ENCODE data around the gene GALNT15.

Gene GALNT15

DNA sequence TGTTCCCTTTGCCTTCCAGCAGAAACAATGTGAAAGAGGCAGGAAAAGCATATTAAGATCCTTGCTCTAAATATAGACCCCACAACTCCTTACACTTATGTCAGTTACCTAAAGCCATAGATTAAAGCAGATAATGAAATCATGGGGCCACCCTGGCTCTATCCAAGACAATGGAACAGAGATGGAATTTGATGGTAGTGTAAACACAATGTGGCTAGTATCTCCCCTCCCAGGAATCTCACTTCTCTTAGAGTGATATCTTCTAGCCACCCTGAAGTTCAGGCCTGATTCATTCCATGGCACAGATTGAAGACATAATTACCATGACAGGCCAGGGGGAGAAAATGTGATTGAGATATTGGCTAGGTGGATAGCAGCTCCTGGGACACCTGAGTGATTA is 32.6 kb downstream of the GALNT15 start:
- Histone ChIP-seq H3K36me3 (ENCODE audit: control insufficient read depth, insufficient read depth, low read length, severe bottlenecking) (peaks cover 82% of the 10 kb centered on the region), H3K4me1 (ENCODE audit: control insufficient read depth, insufficient read depth, low read length) (no peaks in the 10 kb centered on the region), H3K9ac (ENCODE audit: low read length) (no peak overlapping the region), H3K4me3 (ENCODE audit: low read length) (no peak overlapping the region), H3K9me3 (ENCODE audit: control insufficient read depth, low read length) (no peaks in the 10 kb centered on the region), H3K27me3 (replicated peaks; ENCODE audit: control insufficient read depth, insufficient read depth, low read length) (no peaks in the 10 kb centered on the region)
- no peak for DNase-seq (ENCODE audit: low read depth)

DNA sequence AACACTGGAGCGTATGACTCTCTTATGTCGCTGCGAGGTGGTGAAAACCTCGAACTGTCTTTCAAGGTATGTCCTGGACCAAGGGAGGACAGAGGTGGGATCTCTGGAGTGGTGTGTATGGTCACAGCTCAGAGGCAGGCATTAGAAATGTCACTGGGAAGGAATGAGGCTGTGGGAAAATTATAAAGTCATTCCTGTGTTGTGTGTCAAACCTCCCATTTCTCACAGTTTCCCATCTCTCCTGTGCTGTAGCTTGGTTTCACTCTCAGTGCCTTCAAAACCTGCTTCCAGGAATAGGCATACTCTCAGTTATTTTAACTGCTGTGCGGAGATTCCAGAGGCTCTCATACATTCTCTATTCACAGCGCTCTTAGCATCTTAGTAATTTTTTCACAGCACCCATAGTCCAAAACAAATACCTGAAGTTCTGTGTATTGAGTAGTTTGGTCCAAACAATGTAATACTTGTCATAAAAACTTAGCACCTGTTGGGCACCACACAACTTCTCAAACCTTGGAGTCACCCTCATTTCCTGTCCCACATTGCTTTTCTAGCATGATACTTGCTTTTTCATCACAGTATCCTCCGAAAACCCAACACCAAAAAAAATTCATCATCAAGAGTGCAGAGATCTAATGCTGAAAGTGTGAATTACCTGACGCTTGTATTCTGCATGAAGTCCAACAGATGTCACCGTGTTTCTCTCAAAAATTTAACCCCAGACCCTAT is 36.9 kb downstream of the GALNT15 start:
- Histone ChIP-seq H3K9ac (ENCODE audit: low read length) (no peak overlapping the region), H3K4me3 (ENCODE audit: low read length) (no peak overlapping the region), H3K4me1 (ENCODE audit: control insufficient read depth, insufficient read depth, low read length) (peaks cover 13% of the 10 kb centered on the region), H3K36me3 (ENCODE audit: control insufficient read depth, insufficient read depth, low read length, severe bottlenecking) (peaks cover 82% of the 10 kb centered on the region), H3K27me3 (replicated peaks; ENCODE audit: control insufficient read depth, insufficient read depth, low read length) (no peaks in the 10 kb centered on the region), H3K9me3 (ENCODE audit: control insufficient read depth, low read length) (no peaks in the 10 kb centered on the region)
- no peak for DNase-seq (ENCODE audit: low read depth)

DNA sequence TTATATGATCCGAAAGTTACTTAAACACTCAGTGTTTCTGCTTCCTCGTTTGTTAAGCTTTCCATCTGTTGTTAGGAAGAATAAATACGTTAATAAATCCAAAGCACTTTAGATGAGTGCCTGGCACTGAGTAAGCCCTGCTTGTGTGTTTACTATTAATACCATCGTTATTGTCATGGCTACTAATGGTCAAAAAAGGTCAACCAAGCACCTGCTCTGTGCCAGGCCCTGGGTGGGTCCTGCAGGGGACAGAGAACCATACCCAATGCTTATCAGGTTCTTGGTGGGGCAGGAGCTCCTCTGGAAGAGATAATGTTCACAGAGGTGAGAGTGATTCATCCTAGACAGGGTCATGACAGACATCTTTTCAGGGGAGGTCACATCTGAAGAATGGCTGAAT is 39.9 kb downstream of the GALNT15 start:
- Histone ChIP-seq H3K4me3 (ENCODE audit: low read length) (no peak overlapping the region), H3K27me3 (replicated peaks; ENCODE audit: control insufficient read depth, insufficient read depth, low read length) (no peaks in the 10 kb centered on the region), H3K4me1 (ENCODE audit: control insufficient read depth, insufficient read depth, low read length) (peaks cover 13% of the 10 kb centered on the region), H3K9me3 (ENCODE audit: control insufficient read depth, low read length) (no peaks in the 10 kb centered on the region), H3K9ac (ENCODE audit: low read length) (no peak overlapping the region), H3K36me3 (ENCODE audit: control insufficient read depth, insufficient read depth, low read length, severe bottlenecking) (peaks cover 92% of the 10 kb centered on the region)
- no peak for DNase-seq (ENCODE audit: low read depth)

DNA sequence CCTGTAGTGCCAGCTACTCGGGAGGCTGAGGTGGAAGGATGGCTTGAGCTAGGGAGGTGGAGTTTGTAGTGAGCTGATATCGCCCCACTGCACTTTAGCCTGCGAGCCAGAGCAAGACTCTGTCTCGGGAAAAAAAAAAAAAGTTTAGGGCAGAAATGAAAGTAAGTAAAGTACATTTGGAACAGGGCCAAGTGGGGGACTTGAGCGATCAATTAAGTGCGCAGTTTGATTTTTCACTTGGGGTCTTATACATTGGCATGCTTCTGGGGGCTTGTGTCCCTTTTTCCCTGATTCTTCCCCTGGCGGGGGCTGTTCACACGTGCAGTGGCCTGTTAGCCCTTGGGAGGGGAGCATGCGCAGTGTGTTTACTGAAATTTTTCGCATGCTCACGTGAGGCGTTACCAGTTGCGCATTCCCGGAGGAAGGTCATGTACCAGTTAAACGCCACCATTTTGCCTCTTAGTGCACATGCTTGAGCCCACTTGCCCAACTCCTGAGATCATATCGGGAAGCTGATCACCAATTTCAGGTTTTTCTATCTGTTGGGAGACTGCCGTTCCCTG is 42.0 kb downstream of the GALNT15 start:
- Histone ChIP-seq H3K4me1 (ENCODE audit: control insufficient read depth, insufficient read depth, low read length) (peaks cover 13% of the 10 kb centered on the region), H3K4me3 (ENCODE audit: low read length) (no peak overlapping the region), H3K27me3 (replicated peaks; ENCODE audit: control insufficient read depth, insufficient read depth, low read length) (no peaks in the 10 kb centered on the region), H3K9me3 (ENCODE audit: control insufficient read depth, low read length) (no peaks in the 10 kb centered on the region), H3K9ac (ENCODE audit: low read length) (no peak overlapping the region), H3K36me3 (ENCODE audit: control insufficient read depth, insufficient read depth, low read length, severe bottlenecking) (peaks cover 92% of the 10 kb centered on the region)
- DNase-seq (ENCODE audit: low read depth) = no peak

DNA sequence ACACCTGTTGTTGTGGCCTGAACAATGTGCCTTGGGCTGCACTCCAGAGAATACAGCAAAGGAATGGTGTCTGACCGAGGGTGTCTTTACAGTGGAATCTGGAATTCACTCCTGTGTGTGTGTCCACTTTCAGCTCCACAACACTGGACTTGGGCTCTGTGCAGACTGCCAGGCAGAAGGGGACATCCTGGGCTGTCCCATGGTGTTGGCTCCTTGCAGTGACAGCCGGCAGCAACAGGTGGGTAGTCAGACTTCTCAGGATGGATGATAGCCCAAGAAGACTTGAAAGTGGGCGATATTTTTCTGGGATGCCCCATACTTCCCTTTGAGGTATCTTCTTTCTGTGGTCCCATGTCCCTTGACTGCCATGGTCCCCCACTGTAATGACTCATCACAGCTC is 45.3 kb downstream of the GALNT15 start:
- no peak overlapping the region for H3K4me3 ChIP-seq (ENCODE audit: low read length)
- H3K36me3 ChIP-seq (ENCODE audit: control insufficient read depth, insufficient read depth, low read length, severe bottlenecking) = peaks cover 95% of the 10 kb centered on the region
- no peak overlapping the region for H3K9ac ChIP-seq (ENCODE audit: low read length)
- H3K4me1 ChIP-seq (ENCODE audit: control insufficient read depth, insufficient read depth, low read length) = peaks cover 6% of the 10 kb centered on the region
- no peaks in the 10 kb centered on the region for H3K27me3 ChIP-seq (replicated peaks; ENCODE audit: control insufficient read depth, insufficient read depth, low read length)
- H3K9me3 ChIP-seq (ENCODE audit: control insufficient read depth, low read length) = no peaks in the 10 kb centered on the region
- DNase-seq (ENCODE audit: low read depth) = no peak

DNA sequence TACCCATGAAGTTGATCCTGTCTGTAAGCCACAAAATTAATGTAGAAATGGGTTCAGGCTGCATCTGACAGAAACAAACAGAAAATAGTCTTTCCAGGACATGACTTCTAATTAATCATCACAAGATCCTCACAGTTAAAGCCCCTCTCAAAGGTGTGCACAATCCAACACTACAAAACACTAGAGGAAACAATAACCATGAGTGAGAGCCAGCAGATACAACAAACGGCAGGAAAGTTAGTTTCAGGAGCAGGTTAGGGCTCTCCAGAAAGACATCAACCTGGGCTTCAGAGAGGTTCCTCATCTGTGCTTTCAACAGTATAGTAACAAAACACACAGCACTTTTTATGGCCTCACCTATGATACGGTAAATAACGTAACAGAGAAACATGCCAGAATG is 47.5 kb downstream of the GALNT15 start:
- no peak for DNase-seq (ENCODE audit: low read depth)

DNA sequence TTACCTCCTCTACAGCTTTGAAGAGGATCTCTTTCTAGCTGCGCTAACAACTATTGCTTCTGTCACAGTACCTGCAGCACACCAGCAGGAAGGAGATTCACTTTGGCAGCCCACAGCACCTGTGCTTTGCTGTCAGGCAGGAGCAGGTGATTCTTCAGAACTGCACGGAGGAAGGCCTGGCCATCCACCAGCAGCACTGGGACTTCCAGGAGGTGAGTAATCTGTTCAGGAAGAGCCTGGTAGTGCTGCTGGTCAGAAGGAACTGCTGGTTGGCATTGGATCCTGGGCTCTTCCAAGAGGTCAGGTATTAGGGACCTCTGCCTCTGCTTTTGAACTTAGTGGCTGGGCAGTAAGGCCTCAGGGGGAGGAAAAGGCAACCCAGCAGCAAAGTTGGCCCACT is 48.1 kb downstream of the GALNT15 start:
- DNase-seq (ENCODE audit: low read depth) = no peak
- Histone ChIP-seq H3K27me3 (replicated peaks; ENCODE audit: control insufficient read depth, insufficient read depth, low read length) (no peaks in the 10 kb centered on the region), H3K36me3 (ENCODE audit: control insufficient read depth, insufficient read depth, low read length, severe bottlenecking) (peaks cover 93% of the 10 kb centered on the region), H3K9ac (ENCODE audit: low read length) (no peak overlapping the region), H3K4me1 (ENCODE audit: control insufficient read depth, insufficient read depth, low read length) (no peaks in the 10 kb centered on the region), H3K9me3 (ENCODE audit: control insufficient read depth, low read length) (no peaks in the 10 kb centered on the region), H3K4me3 (ENCODE audit: low read length) (no peak overlapping the region)

More for the DNA sequence above, 47.5 kb downstream of the GALNT15 start:
- Histone ChIP-seq H3K36me3 (ENCODE audit: control insufficient read depth, insufficient read depth, low read length, severe bottlenecking) (peaks cover 93% of the 10 kb centered on the region), H3K4me3 (ENCODE audit: low read length) (no peak overlapping the region), H3K27me3 (replicated peaks; ENCODE audit: control insufficient read depth, insufficient read depth, low read length) (no peaks in the 10 kb centered on the region), H3K9ac (ENCODE audit: low read length) (no peak overlapping the region), H3K4me1 (ENCODE audit: control insufficient read depth, insufficient read depth, low read length) (no peaks in the 10 kb centered on the region), H3K9me3 (ENCODE audit: control insufficient read depth, low read length) (no peaks in the 10 kb centered on the region)

DNA sequence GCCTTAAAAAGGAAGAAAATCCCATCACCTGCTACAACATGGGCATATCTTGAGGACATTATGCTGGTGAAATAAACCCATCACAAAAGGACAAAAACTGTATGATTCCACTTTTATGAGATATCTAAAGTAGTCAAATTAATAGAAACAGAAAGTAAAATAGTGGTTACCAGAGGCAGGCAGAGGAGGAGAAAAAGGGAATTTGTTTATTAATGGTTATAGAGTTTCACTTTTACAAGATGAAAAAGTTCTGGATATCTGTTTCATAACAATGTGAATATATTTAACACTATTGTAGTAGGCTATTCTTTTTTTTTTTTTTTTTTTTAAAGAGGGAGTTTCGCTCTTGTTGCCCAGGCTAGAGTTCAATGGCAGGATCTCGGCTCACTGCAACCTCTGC is 49.8 kb downstream of the GALNT15 start:
- Histone ChIP-seq H3K9ac (ENCODE audit: low read length) (no peak overlapping the region), H3K9me3 (ENCODE audit: control insufficient read depth, low read length) (no peaks in the 10 kb centered on the region), H3K4me1 (ENCODE audit: control insufficient read depth, insufficient read depth, low read length) (no peaks in the 10 kb centered on the region), H3K27me3 (replicated peaks; ENCODE audit: control insufficient read depth, insufficient read depth, low read length) (no peaks in the 10 kb centered on the region), H3K36me3 (ENCODE audit: control insufficient read depth, insufficient read depth, low read length, severe bottlenecking) (peaks cover 95% of the 10 kb centered on the region), H3K4me3 (ENCODE audit: low read length) (no peak overlapping the region)
- DNase-seq (ENCODE audit: low read depth) = no peak

DNA sequence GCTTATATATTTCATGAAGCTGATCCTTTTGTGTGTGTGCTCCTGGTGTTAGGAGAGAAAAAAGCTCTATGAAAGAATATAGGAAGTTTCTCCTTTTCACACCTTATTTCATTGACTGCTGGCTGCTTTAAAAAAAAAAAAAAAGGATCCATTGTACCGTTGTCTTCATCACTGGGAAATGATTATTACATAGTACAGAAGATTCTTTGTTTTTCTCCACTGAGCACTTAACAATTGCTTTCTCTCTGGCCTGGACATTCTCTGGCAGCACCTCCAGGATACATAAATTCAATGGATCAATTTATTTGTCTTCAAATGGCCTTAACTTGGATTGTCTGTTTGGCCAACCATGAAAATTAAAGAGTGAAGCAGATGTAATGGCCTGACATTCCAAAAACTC is 53.1 kb downstream of the GALNT15 start:
- no peak for DNase-seq (ENCODE audit: low read depth)
- Histone ChIP-seq H3K4me3 (ENCODE audit: low read length) (no peak overlapping the region), H3K4me1 (ENCODE audit: control insufficient read depth, insufficient read depth, low read length) (no peaks in the 10 kb centered on the region), H3K36me3 (ENCODE audit: control insufficient read depth, insufficient read depth, low read length, severe bottlenecking) (peaks cover 68% of the 10 kb centered on the region), H3K27me3 (replicated peaks; ENCODE audit: control insufficient read depth, insufficient read depth, low read length) (no peaks in the 10 kb centered on the region), H3K9ac (ENCODE audit: low read length) (no peak overlapping the region), H3K9me3 (ENCODE audit: control insufficient read depth, low read length) (no peaks in the 10 kb centered on the region)

DNA sequence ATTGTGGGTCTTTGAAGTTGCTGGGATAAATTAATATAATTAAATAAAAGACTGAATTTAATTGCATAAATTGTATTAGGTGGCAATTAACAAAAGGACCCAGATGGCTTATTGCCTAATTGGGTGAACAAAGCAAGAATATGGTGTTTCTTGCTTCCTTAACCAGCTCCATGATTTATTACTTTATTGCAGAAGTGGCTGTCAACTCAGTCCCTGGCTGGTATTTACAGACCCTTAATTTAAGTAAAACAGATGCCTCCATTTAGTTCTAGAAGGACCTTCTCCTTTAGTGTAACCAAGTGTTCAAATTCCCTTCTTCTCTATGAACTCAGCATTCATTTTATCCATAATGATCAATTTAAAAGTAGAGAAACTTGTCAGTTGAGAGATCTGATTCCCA is 55.2 kb downstream of the GALNT15 start:
- H3K4me3 ChIP-seq (ENCODE audit: low read length) = no peak overlapping the region
- no peak for DNase-seq (ENCODE audit: low read depth)
- no peaks in the 10 kb centered on the region for H3K4me1 ChIP-seq (ENCODE audit: control insufficient read depth, insufficient read depth, low read length)
- H3K27me3 ChIP-seq (replicated peaks; ENCODE audit: control insufficient read depth, insufficient read depth, low read length) = no peaks in the 10 kb centered on the region
- H3K9ac ChIP-seq (ENCODE audit: low read length) = no peak overlapping the region
- H3K36me3 ChIP-seq (ENCODE audit: control insufficient read depth, insufficient read depth, low read length, severe bottlenecking) = peaks cover 46% of the 10 kb centered on the region
- no peaks in the 10 kb centered on the region for H3K9me3 ChIP-seq (ENCODE audit: control insufficient read depth, low read length)

DNA sequence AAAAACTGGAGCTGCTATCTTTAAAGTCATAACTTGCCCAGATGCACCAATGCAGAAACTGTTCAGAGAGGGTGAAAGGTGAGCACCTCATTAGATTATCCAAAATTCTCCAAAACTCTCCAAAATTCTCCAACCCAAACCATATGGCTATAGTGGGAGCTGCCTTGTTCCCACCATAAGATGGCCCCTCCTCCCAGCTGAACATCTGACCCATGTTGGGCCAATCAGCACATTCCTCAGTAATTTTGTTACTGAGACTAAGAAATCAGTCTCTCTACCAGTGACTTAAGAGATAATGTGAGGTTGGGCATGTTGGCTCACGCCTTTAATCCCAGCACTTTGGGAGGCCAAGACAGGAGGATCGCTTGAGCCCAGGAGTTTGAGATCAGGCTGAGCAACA is 57.5 kb downstream of the GALNT15 start:
- Histone ChIP-seq H3K4me3 (ENCODE audit: low read length) (no peak overlapping the region), H3K9me3 (ENCODE audit: control insufficient read depth, low read length) (no peaks in the 10 kb centered on the region), H3K27me3 (replicated peaks; ENCODE audit: control insufficient read depth, insufficient read depth, low read length) (no peaks in the 10 kb centered on the region), H3K9ac (ENCODE audit: low read length) (no peak overlapping the region), H3K36me3 (ENCODE audit: control insufficient read depth, insufficient read depth, low read length, severe bottlenecking) (peaks cover 27% of the 10 kb centered on the region), H3K4me1 (ENCODE audit: control insufficient read depth, insufficient read depth, low read length) (peaks cover 14% of the 10 kb centered on the region)
- no peak for DNase-seq (ENCODE audit: low read depth)

DNA sequence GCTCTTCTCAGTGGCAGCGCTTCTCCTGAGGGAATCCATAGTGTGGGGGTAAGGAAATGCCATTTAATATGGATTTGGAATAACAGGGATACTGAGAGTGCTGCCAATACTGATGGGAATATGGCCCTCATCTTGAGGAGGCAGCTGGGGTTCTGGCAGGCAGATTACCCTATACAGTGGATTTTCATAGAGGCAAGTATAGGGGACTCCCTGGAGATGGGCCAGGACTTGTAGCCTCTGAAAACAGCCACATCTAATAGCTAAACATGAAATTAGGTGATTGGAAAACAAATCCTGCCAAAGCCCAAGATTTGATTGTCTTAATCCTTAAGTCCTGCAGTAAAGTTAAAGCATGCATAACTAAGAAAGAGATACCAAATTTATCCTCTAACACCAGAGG is 59.3 kb downstream of the GALNT15 start:
- Histone ChIP-seq H3K36me3 (ENCODE audit: control insufficient read depth, insufficient read depth, low read length, severe bottlenecking) (peaks cover 10% of the 10 kb centered on the region), H3K9me3 (ENCODE audit: control insufficient read depth, low read length) (no peaks in the 10 kb centered on the region), H3K9ac (ENCODE audit: low read length) (no peak overlapping the region), H3K4me3 (ENCODE audit: low read length) (no peak overlapping the region), H3K27me3 (replicated peaks; ENCODE audit: control insufficient read depth, insufficient read depth, low read length) (no peaks in the 10 kb centered on the region), H3K4me1 (ENCODE audit: control insufficient read depth, insufficient read depth, low read length) (peaks cover 32% of the 10 kb centered on the region)
- no peak for DNase-seq (ENCODE audit: low read depth)
